ENCODE results near the gene ATP10D. TPM values are rescaled to one million over a fixed set of nuclear protein-coding genes. Genes with fewer than 3 reads are reported as not detected.

ATP10D gene
- total RNA-seq, 1 donor, result 50.0 TPM

GRCh38 chr4:47532658-47533057 lies 47.6 kb downstream of the ATP10D start:
- TF ChIP-seq, protein P1, sequence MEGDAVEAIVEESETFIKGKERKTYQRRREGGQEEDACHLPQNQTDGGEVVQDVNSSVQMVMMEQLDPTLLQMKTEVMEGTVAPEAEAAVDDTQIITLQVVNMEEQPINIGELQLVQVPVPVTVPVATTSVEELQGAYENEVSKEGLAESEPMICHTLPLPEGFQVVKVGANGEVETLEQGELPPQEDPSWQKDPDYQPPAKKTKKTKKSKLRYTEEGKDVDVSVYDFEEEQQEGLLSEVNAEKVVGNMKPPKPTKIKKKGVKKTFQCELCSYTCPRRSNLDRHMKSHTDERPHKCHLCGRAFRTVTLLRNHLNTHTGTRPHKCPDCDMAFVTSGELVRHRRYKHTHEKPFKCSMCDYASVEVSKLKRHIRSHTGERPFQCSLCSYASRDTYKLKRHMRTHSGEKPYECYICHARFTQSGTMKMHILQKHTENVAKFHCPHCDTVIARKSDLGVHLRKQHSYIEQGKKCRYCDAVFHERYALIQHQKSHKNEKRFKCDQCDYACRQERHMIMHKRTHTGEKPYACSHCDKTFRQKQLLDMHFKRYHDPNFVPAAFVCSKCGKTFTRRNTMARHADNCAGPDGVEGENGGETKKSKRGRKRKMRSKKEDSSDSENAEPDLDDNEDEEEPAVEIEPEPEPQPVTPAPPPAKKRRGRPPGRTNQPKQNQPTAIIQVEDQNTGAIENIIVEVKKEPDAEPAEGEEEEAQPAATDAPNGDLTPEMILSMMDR (IDR thresholded peaks at IDR 0.05; ENCODE audit: insufficient read depth, low read length), result no peak
- no peak for DNase-seq (ENCODE audit: low read depth)
- H3K4me3 ChIP-seq (ENCODE audit: low read depth, low read length), result no peak overlapping the region

- no peak overlapping the region for H3K4me3 ChIP-seq (ENCODE audit: low read depth, low read length)
- peak; percentile 29 for DNase-seq (ENCODE audit: low read depth)
- TF ChIP-seq, protein P1 (IDR thresholded peaks at IDR 0.05; ENCODE audit: insufficient read depth, low read length), result no peak
Measured at GRCh38 chr4:47533689-47534347, 48.7 kb downstream of the ATP10D start.

DNA sequence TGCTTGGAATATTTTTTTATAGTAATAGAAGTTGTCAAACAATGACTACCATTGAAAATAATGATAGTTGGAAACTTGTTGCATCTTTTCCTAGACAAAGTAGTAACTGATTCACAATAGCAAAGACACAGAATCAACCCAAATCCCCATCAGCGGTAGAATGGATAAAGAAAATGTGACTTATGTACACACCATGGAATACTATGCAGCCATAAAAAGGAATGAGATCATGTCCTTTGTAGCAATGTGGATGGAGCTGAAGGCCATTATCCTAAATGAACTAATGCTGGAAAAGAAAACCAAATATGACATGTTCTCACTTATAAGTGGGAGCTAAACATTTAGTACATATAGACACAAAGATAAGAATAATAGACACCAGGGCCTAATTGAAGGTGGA lies 49.7 kb downstream of the ATP10D start:
- TF ChIP-seq, protein P1 (IDR thresholded peaks at IDR 0.05; ENCODE audit: insufficient read depth, low read length), result no peak
- H3K4me3 ChIP-seq (ENCODE audit: low read depth, low read length), result no peak overlapping the region

DNA sequence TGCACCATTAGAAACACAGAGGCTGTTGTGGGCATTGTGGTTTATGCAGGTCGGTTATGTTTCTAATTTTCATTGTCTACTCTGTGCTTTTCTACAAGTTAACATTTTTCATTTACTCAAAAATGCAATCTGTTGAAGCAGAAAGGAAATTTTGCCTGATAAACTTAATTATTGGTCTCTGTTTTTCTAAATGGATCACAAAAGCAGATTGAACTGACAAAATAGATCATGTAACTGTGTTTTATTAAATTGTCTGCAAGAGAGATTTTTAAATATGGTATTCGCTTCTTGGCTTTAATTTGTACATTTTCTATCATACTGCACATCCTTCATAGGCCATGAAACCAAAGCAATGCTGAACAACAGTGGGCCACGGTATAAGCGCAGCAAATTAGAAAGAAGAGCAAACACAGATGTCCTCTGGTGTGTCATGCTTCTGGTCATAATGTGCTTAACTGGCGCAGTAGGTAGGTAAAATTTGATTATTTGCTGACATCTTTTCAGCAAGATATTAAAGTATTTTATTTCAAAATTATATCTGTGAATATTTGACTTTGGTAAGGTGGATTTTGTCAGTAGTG lies 50.6 kb downstream of the ATP10D start:
- no peak overlapping the region for H3K4me3 ChIP-seq (ENCODE audit: low read depth, low read length)
- TF ChIP-seq, protein P1 (IDR thresholded peaks at IDR 0.05; ENCODE audit: insufficient read depth, low read length), result no peak
- DNase-seq (ENCODE audit: low read depth), result no peak

More for the DNA sequence above, 49.7 kb downstream of the ATP10D start:
- no peak for DNase-seq (ENCODE audit: low read depth)

GRCh38 chr4:47536966-47537365 lies 51.9 kb downstream of the ATP10D start:
- TF ChIP-seq, protein P1 (IDR thresholded peaks at IDR 0.05; ENCODE audit: insufficient read depth, low read length), result no peak
- DNase-seq (ENCODE audit: low read depth), result peak; percentile 70
- H3K4me3 ChIP-seq (ENCODE audit: low read depth, low read length), result no peak overlapping the region

- DNase-seq (ENCODE audit: low read depth), result peak; percentile 20
- no peak overlapping the region for H3K4me3 ChIP-seq (ENCODE audit: low read depth, low read length)
- TF ChIP-seq, protein P1 (IDR thresholded peaks at IDR 0.05; ENCODE audit: insufficient read depth, low read length), result no peak
Measured at GRCh38 chr4:47538111-47538824, 53.2 kb downstream of the ATP10D start.

Data from fibroblast of the aortic adventitia (primary cell).